Activated gamma-delta T cell treated with anti-CD3 and anti-CD28 coated beads, Interleukin-2, amount 50 U/mL, for 16 hours (primary cell): Measurements from ENCODE around the gene CENPP.

Experiments used
- DNase-seq: peaks from one replicate; pipeline ENCODE4 v3.0.0-alpha.2; 2020; ENCODE audit warnings: low read depth

Gene CENPP

DNA sequence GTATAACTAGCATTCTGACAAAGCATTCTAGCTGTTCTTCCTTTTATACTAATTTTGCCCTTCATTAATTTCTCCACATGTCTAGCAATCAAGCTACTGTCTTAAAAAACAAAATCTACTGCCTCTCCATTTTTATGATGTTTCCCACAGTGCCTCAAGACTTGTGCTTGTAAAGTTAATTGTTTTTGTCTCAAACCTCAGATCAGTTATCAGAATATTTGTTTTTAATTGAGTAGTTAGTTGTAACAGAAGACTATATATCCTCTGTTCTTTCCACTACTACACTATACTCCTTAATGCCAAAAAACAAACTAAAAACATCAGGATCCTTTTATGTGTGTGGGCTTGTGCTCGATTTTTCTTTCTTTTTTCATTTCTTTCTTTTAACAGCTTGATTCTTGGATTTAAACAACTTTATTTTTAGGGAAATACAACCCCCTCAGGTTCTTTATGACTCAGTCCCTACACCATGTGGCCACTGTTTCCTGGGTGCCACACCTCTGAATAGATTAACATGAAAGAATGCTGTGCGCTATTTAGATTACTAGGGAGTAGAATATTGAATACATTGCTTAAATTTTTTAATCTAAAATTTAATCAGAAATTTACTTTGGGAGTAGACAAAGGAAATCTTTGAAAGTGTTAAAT, 155.4 kb downstream of the CENPP start:
- no peak for DNase-seq

DNA sequence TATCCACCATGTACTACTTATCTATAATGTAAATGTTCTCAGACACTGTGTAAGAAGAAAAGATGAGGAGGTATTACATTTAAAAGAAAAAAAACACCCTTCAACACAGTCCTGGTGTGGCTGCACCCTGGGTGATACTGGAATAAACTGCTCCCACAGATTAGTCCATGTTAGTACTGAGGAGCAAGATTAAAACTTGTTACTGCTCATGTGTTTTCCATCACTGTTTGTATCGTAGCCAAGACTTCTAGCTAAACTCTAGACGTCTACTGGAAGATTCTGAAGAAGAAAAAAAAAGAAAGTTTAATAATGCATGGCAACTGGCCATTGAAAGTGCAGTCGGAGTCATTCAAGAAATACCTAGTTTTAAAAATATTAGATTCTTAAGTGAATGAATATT, 156.6 kb downstream of the CENPP start, which contains the start of gene ASPN:
Gene ASPN (minus strand): TSS at position 178 of the 400 bp plus-strand sequence.
- no peak for DNase-seq

DNA sequence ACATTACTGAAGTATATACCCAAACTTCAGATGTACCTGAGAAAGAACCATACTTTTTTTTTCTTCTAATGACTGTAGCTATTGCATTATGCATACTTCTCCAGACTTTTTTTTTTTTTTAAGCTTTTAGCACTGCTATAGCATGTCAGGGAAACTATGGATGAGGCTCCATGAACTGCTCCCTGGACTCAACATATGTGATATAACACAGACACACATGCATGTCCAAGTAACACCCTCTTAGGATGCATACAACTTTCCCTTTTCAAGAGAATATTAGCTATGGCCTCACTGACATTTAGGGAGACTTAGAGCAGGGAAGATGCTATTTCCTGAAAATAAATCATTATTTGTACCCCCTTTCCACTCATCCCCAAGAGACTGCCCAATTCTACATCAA, 157.1 kb downstream of the CENPP start:
- no peak for DNase-seq

DNA sequence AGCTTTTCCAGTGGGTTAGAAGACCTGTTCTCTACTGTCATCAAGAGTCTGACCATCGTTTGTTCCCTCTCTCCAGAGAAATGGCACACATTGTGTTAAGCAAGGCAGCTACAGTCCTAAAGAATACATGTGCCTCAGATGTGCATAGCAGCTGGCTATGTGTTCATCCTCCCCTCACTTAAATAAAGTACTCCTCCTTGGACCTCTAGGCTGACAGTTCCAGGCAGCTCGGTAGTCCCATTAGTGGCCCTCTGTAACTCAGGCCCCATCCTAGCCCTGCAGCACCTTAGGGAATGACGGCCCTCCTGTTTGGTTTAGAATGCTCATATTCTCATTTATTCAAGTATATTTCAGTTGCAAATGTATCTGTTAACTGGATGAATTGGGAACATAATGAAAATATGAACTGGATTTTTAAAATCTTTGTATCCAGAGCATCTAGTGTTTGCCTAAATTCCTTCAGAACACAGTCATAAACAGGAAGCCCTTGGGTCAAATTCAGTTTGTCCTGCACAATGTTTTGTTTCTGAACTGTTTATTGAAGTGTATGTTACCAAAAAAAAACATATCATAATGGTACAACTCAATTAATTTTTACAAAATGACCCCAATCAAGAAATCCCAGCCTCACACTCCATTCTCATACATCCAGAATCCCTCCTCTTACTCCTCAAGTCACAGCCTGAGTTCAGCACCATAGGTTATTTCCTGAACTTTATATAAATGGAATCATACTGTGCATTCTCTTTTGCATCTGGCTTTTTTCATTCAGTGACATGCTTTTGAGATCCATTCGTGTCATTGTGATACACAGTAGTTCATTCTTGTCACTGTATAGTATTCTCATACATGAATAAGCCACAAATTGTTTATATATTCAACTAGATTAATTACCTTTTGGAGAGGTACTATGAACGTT, 158.1 kb downstream of the CENPP start:
- DNase-seq, result no peak

DNA sequence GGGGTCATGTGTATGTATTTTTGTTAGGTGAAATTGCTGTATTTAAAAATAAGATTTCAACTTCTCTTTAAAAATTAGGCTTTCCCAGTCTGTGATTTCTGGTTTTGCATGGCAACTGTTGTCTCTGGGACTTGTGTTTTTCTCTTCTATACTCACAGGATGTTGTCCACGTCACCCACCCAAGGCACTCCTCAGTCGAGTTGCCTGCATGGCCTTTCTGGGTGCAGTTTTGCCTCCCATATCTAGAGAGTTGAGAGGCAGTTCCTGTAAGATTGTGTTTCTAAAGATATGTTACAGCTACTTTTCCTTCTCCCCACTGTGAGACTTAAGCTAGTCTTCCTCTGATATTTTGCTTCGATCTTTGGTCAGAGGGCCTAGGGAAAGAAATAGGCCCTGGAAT, 158.8 kb downstream of the CENPP start:
- DNase-seq, result no peak

DNA sequence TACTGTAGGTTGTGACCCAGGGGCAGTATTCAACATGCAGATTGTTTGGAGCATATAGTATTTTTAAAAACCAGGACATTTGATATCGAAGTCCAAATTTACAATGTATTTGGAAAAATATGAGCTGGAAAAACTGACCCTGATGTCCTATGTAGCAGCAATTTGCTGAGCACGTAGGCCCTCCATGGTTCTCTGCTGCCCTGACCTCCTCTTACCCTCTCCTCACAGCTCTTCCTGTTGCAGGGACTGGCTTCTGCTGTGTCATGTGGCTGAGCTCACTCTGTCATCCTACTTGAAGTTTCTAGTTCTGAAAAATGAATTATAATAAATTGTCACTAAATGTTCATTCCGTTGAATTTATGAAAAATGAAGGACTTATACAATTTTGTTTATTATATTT, 160.6 kb downstream of the CENPP start:
- no peak for DNase-seq

DNA sequence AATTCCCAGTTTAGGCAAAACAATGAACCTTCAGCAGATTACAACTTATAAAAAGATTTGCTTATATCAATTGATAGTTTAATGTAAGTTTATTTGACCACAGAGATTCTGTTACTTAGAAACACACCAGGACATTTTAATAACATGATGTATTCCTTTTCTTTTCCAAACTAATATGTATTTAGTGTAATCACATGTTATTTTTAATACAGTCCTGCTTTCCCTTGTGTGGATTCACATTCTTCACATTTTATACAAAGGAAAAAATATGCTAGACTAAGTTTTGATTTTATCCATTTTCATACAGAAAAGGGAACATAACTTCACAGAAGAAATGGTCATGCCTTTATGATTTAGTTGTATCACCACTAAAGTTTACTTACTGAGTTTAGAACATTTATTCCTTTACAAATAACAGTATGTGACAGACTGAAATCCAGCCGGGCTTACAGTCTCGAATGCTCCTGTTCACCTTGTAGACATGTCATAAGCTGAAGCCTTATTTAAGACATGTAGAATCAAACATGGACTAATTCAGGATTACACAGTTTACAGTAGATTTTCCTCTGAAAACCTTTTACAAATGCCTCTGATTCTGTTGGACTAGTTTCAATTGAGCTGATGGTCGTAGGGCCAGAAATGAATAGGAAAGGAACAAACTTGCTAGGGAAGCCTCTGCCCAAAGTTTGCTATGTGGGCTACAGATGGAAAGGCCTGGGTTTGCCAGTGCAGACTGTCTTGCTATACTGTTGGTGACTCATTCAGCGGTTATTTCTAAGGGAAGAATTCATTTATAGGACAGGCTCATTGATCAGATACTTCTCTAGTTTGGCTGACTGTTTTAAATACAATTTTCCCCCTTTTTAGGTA, 163.2 kb downstream of the CENPP start:
- DNase-seq, result no peak

DNA sequence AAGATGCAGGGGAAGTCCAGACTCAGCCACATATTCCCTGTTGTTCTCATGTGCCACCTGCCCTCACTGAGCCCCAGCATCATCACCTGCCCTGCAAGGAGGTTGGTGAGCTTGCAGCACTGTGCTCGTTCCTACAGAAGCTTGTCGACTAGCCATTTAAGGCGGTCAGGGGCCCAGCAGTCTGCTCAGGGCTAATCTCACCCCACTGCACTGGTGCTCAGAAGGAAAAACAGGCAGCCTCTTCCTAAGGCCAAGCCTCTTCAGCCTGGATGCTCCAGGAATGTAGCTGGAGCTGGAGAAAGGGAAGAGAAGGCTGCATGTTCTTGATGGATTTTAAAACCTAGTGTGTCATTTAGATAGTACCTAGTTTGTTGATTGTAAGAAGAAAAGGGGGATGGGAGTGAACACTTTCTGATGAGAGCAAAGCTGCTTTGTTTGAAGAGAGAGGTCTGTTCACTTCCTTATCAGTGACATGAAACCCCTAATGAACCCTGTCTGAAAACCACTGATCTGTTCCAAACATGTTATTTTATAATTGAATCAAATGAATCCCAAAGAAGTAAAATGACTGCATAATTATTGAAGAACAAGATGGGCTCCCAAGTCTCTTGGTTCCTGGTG, 167.1 kb downstream of the CENPP start:
- DNase-seq, result no peak

DNA sequence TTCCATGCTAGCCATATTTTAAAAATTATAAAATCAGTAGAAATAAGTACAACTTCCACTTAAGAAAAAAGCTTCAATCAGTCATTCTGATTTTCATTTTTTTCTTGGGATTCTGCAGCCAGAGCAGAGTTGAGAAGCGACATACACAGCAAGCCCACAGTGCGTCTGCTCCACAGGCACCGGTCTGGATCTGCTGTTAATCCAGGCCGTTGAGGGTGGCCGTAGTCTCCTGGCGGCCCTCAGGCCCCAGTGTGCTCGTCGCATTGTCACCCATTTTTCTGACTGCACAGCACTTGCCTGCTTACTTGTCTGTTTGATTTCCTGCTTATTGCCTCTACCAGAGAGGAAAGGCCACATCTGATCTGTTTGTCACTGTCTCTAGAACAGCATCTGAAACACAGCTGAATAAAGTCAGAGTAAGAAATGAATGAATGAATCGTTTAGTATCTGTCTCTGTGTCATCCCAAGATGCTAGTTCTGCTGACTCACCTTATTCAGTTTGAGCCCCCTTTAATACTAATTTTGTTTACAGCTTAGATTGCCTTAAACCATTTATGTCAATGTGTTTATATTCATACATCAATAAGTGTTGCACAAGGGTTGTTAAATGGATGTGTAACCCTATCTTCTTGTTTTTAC, 168.1 kb downstream of the CENPP start:
- no peak for DNase-seq

DNA sequence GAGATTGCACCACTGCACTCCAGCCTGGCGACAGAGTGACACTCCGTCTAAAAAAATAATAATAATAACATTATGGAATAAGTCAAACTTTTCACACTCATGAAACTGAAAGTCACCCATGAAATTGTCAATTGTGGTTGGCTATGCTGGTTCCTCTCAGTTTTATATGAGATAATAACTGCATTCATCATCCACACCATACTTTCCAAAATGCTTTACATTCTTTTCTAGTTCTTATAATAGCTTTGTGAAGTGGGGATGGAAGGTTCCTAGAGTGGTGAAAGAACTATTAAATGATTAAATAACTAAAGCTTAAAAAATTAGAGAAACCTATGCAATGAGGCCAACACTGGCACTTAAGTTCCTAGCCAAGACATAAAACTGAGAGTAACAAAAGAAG, 169.1 kb downstream of the CENPP start:
- no peak for DNase-seq

DNA sequence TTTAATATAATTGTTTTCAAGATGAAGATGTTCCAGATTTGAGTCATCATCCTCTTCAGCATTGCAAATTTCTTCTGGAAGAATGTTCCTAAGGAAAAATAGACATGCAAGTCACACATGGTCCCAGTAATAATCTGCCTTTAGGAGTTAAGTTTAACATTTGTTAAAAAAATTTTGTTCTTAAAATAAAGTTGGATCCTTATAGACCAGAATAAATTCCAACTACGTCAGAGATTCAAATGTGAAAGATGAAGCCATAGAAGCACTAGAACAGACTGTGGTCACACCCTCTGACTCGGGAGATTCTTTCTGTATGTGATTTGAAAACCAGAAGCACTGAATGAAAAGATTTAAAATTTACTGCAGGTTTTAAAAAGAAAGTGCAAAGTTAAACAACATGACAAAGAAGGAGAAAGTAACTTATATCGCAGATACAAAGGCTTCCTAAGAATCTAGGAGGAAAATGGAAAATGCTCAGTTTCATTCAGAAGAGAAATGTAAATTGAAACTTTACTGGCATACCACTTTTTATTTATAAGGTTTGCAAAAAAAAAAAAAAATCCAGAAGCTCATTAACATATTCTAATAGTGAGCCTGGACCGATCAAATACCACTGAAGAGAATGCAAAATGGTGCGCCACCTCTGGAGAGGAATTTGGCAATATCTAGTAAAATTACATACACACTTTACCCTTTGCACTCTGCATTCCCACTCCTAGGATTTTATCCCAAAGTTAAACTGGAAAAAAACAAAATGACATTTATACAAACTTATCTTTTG, 170.8 kb downstream of the CENPP start:
- no peak for DNase-seq

DNA sequence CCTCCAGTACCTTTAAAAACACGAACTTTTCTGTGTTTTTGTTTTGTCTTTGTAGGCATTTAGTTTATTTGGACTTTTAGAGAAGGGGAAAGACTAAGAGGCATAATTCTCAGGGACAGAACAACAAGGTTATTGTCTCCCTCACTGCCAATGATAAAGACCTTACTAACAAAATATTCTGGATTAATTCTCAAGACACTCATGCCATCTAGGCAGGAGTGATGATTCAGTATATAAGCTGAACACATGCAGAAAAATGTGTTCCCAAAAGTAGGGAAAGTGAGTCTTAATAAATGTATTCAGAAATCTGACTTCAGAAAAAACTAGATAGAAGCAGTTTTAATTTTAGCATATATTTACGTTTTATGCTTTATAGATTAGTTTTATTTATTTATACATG, 173.9 kb downstream of the CENPP start:
- no peak for DNase-seq

DNA sequence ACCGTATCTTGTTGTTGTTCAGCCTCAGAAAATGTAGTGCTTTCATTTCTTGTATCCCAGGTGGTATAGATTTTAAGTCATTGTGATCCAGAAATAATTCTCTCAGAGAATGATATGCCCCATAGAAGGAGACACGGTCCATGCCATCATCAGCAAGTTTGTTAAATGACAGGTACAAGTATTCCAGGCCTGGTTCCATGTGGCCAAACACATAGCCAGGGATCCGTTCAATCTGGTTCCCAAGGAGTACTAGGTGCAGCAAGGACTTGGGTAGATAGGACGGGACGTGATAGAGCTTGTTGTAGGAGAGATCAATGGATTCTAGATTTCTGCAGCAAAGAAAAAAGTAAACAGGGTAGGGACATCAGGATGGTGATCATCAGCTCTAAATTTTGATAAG, 175.0 kb downstream of the CENPP start:
- no peak for DNase-seq

DNA sequence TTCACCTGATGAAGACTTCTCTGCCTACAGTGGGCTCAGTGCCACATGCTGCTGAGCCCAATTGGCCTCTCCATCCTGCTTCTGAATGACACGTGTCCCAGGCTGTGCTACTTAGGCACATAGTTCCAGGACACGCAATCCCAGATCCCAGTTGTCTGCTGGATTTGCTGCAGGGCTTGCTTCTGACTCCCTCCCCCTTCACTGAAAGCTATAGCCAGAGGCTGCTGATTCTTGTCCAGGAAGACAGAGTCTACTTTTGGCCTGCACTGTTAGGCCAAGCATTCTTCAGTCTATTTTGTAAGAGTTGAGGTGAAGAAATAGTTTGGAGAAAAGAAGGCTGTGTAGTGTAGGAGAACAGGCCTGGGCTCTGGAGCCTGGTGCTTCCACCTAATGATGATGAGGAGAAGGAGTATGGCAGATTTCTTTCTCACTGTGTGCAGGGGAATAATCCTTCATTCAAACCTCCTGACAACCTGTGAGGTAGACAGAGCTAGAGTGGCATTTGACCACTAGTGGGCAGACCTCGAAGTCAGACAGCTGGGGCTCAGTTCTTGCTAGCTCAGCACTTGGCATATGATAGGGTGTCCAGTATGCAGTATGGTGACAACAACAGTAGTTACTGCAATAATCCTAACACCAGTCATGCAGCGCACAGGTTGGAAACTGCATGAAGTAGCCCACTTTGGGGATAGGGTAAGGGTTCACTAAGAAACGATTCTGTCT, 176.1 kb downstream of the CENPP start:
- DNase-seq, result no peak

DNA sequence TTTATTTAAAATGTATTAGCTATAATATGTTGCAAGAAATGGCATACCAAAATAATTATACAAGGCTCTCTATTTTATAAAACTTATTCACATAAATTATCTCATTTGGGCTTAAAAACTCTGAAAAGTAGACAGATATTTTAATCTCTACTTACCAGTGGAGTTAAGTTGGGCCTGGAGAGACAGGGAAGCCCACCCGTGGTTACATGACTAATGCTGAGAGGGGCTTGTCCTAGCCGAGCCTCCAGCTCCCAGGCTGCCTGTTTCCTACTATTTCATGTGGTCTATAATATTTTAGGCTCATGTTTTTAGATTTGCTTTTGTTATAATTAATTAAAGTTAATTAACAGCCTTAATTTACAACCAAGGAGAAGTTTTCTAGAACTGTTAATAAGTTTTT, 177.4 kb downstream of the CENPP start:
- no peak for DNase-seq

DNA sequence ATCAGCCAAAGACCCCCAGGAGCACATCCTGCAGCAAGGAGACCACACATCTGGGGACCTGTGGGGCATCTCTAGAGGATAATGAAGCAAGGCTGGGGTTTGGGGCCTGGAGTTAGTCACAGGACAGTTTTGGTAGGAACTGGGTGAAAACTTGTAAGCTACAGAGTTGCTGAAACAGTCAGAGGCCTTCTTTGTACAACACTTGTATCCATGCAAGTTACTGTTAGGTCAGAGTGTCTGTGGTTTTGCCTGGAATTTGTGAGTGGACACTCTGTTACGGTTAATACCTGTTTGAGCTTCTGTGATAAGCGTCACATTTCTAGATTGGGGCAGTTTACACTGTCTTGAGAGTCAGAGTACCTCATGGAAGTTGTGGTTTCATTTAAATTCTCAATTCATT, 179.1 kb downstream of the CENPP start:
- DNase-seq, result no peak

DNA sequence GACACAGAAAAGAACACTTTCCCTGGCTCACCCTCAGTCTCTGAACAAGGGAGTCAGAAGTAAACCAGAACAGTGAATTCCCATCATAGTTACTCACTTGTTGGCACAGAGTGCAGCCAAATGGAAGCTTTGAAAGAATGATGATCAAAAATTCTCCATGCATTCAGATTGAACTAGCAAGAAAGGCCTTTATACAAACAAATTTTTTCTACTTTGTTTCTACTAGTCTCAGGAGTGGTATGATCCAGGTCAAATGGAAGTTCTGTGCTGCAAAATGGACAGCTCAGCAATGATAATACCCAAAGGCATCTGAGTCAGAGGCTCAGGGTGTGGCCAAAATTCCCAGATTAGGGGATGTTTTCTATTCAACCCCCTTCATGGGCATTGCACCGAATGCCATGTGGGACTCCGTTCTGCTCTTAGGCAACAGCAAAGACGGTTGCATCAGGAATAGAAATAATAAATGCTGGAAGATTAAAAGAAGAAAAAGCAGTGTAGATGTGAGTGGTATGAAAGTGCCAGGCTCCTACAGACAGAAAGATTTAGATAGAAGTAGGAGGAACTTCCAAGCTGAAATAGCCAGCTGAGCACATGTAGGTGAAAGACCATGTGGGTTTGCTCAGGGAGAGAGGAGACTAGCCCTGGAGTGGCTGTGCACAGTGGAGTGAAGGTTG, 180.6 kb downstream of the CENPP start:
- DNase-seq, result no peak

DNA sequence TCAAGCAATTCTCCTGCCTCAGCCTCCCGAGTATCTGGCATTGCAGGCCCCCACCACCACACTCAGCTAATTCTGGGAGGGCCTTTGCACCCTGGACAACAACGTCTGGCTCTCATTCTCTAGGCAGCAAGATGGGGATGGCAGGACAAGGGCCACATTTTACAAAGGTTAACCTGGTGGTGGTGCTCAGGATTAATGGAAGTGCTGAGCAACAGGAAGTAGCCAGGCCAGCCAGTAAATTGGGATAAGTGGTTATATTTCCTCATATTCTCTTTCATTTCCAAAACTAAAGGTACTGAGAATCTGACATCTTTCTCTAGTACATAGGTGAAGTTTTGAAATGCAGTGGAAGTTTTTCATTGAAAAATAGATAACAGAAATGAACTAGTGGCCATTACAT, 181.3 kb downstream of the CENPP start:
- DNase-seq, result no peak

DNA sequence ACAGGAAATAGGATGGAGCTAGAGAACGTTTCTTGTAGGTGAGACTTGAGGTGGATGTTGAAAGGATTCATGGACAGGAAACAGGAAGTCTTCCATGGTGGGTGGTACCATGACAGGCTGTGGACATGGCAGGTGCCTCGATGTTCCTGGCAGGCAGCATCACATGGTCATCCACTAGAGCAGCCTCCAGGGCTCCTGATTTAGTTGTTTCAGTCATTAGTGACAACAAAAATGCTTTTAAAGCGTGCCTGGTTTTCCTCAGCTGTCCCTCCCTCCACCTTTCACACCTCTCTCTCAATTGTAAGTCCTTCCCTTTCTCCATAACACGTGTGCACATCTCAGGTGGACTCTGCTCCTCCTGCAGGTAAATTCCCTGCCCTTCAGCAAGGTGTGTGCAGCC, 181.7 kb downstream of the CENPP start:
- no peak for DNase-seq
